HCEC 1CT (cell line): Measurements from ENCODE around the gene STK39.
A peak's percentile ranks its signal among the peaks of the same experiment; 100 is the strongest.

Experiments used
- DNase-seq: peaks from one replicate; pipeline ENCODE4 v3.0.0-alpha.2; 2017

Gene STK39

DNA sequence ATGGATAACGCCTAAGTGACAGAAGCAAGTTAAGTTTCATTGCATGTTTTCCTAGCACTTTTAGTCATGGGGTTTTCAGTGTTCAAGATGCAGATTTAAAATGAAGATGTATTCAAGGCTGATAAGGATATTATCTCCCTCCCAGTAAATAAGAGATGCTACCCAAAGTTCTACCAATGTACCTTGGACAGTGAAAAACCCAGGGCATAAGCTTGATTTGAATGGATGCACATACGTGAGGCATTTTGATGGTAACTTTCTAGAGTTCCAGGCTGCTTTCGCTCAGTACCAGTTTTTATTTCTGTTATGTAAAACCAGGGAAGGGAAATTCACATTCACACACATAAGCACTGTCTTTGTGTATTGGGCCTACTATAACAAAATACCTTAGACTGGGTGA is 90.3 kb downstream of the STK39 start:
- DNase-seq = no peak

DNA sequence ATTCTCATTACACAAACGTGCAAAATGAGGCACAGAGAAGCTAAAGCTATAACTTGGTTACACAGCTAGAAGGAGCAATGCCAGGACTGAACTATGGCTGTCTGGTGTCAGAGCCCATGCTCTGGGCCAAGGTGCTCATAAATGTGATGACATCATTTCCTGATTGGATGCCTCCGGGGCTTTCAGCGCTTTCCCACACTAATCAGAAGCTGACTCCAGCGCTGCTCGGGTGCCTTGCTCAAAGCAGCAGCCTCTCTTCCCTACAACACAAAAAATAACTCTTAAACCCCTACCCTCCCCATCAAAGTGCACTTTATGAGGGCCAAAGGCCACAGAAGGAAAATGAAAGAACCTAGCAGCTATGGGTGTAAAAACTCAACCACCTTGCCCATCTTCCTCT is 90.7 kb downstream of the STK39 start:
- DNase-seq = no peak

DNA sequence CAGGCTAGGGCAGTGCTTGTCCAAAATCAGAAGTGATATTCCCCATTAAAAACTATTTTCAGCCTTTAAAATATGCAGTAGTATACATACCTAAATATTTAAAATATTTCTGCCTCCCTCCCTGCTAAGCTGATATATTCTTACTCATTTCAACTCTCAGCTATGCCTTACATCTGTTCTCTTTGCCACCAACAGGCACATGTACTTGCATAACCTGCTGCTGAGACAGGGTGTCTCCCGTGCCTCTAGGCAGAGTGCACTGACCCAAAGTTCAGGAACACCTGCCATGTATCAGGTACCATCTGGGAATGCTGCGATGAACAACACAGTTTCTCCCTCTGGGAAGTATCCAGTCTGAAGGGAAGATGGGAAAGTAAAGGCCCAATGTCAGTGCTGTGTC is 91.7 kb downstream of the STK39 start:
- DNase-seq = peak; percentile 31

DNA sequence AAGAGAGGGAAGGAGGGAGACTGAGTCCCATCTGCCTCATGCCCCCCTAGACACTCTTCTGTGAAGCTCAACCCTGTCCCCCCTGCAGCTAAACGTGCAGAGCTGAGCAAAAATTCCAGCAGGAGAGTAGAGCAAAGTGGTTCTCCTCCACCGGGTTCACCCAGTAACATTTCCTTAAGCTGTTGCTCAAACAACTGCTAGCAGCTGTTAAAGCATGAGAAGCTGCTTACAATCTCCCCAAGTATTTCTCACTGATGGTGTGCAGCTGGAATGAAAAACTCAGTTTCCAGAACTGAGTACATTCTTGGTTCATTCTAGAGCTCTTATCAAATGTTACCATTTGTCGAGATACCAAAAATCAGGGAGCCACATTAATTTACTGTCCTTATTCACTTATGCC is 92.3 kb downstream of the STK39 start:
- DNase-seq = peak; percentile 38

DNA sequence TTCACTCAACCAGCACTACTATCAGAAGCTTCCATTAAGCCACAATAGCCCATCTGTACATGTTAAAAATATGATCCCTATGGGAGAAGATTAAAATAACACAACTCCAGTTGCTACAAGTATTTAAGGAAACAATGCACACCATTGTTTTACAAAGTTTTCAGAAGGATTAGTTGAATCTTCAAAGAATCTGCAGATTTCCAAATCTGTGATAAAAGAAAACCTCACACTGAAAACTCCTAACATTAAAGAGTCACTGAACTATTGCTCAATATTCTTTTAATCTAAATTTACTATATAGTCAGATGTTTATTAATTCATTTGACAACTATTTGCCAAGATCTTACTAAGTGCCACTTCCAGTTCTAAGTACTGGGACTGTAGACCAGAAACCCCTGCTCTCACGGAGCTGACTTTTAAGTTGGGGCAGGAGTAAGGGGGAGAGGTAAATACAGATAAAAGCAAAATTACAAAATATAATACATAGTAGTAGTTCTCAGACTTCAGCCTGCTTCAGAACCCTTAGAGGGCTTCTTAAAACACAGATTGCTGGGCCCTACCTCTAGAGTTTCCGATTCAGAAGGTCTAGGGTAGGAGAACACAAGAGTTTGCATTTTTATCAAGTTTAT is 94.4 kb downstream of the STK39 start:
- DNase-seq = no peak

DNA sequence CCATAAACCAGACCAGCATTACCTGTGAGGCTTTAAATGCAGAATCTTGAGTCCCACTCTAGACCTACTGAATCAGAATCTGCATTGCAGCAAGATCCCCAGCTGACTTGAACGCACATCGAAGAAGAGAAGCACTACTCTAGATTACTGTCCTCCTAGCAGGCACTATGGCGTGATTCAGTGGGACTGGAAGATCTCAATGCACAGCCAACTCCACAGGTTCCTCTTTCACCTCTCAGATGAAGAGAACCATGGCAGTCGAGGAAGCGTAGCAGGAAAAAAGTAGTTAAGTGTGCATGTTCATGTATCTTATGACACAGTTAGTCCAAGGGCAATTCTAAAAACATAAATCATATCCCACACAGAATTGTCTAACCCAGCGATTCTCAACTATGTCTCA is 97.4 kb downstream of the STK39 start:
- no peak for DNase-seq

DNA sequence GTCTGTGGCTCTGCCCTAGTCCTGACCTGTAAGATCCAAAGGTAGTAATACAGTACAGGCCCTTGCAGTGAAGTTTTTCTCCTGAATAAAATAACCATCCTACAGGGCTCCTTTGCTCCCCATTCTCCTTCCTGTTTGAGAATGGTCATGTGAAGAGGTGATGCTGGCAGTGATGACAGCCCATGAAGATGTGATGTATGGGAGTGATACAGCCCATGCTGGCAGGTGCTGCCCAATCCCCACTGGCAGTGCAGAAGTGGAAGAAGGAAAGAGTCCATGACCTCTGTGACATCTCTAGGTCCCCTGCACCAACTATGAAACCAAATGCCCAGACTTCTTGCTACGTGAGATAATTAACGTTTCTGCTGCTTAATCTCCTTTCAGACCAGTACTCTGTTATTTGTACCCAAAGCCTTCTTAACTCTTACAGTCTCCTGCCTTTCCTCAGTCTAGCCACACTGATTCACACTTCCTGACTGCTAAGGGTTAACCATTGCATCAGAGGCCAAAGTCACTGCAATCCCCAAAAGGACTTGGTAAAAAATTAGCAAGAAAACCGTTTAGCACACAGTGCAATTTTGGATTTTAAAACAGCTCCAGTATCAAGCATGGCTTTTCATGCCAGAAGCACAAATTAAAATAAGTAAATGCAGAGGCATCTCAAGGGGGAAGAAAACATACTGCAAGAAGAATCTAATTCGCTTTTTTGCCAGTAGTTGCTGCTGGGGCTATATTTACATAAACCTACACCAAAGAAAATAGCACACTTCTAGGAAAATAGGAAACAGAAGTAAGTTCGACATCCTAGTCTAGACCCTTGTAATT is 98.0 kb downstream of the STK39 start:
- no peak for DNase-seq

DNA sequence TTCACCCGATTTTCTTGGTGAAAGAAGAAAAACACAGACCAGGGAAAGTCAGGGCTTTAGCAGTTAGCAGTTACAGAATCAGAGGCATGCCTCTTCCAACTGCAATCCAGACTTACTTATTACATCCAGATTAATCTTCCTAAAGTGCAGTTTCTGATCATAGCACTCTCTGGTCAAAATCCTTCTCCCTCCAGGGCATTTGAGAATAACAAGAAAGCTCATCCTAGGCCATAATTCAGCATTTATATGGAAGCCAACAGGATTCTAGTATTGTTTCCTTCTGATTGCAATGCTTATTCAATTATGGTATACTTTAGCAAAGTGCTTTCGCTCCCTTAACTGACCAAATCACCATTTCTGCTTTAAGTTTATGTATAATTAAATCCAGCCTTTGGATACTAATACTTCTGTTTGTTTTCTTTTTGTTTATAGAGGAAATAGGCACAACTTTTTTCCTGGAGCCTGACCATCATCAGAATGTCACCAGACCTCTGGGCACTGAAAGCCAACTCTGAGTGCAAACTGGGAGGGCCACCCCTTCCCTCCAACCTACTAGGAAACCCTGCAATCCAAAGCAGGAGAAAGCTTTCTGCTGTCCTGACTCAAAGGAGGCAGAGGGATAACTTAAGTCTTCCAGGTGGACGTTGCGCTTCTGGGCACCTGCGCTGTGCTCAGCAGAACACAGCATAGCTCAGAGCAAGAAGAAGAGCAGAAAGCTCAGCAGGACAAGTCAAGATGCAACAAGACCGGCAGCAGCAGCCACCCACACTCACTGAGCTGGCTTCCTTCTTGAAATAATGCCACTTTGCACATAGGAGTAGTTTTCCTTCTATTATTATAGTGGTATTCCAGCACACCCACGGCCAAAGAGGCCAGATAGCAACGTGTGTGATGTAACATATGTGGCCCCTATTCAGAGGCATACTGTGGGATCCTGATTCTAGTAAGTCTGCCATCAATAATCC is 99.3 kb downstream of the STK39 start:
- DNase-seq = no peak

DNA sequence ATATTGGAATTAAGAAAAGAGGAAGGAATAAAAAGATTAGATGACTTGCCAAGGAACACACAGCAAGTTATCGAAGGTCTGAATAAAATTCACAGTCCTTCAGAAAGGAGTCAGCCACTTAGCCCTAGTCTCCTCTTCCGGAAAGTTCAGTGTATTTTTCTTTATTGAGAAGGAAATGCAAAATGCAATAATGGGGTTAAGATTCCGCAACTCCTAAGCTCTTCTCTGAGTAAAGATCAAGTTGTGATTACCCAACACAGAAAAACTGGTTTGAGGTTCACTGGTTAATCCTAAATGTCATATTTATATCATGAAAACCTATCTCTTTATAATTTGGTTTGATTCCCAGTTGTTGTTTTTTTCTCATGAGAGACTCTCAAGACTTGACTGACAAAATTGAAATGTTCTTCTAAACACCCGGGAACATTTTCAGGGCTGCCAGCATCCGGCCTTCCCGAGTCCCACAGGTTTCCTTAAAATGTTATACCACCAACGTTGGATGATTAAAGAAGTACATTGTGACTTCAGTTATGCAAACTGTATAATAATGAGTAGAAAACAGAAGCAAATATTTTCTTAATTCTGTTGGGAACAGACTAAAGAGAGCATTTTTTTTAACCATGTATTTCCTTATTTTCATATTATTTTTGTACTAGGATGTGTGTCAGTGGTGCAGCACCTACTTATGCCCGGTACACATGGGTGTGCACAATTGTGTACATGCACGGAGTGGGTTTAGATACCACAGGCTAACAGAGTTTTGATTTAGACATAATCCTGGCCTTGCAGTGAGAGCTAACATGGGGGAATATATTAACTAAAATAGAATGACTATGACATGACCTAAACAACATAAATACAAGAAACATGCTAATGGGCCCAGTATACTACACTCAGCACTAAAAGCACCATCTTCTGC is 100.2 kb downstream of the STK39 start:
- peak; percentile 22 for DNase-seq

DNA sequence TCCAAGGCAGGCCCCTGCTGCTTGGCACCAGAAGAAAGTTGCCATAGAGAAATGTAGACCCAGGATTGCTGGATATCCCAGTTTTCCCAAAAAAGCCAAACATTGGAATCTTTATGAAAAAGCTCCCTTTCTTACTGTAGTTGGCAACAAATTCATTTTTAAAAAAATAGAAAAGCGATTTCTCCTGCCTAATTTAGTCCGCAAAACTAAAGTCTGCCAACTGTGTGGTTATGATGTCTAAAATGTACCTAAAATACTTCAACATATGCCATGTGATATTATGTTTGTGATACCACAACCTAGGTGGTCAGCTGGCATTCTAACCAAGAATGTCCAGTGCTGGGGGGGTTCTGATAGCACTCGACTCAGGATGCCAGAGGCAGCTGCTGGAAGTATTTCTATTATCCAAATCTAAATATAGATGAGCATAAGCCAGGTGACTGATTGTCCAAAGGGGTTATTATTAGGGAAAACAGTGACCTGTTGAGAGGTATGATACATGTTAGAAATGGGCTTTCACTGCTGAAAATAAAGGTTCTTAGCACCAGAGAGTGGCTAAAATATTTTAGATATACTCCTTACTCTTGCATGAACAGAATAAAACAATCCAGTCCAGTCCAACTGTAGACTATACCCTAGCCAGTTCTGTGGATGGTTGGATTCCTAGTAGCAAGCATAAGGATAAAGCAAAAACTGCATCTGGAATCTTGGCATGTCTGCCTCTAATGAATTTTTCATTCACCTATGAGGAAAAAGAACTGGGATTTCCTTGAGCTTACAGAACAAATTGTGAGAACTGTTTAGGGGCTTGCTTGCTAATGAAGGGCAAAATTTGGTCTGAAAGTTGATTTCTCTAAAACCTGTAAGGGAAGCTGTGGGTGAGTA is 101.7 kb downstream of the STK39 start:
- no peak for DNase-seq

DNA sequence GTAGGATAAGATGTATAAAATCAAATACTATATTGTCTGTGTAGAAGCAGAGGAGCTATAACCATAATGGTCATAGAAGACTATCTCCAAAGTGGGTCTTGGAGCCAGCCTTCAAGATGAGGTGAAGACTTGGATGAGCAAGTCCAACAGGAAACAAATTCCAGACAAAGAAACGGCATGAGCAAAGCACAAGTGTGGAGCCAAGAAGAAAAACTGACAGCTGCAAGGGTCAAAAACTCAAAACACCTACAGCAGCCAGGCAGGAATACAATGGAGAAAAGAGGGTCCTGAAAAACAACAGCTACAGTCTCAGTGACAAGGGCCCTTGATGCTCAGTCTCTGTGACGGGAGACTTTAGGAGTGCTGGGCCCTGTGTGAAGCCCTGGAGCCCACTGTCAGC is 102.4 kb downstream of the STK39 start:
- no peak for DNase-seq

DNA sequence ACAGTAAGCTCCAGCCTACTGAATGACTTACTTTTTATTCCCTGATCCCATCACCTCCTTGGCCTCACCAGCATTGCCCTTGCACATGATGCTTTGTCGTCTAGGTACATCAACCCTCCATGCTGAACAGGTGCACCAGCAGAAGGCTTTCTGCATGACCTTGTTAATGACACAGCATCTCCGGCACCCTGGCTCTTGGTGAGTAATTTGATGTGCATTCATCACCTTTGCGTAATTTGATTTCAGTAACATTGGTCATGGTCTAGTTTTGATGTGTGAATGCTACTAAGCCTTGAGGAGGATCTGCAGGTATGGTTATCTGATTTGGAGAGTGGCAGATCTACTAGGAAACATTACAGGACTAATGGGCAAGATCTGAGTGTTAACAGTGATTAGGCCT is 103.6 kb downstream of the STK39 start:
- DNase-seq = no peak

DNA sequence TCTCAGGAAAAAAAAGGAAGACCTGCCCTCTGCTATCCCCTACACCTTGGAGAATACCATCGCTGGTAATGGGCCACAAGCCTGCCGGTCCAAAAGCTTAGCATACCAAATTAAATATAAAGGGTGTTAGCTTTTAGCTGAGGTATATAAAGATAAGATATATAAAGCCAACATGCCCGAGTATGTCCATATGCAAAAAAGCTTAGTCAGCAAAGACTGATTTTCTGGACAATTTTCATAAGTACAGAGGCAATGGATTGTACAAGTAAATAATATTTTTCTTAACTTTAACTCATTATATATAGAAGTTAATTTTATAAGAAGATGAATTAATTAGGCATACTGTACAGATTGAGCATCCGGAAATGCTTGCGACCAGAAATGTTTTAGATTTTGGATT is 106.5 kb downstream of the STK39 start:
- DNase-seq = no peak

DNA sequence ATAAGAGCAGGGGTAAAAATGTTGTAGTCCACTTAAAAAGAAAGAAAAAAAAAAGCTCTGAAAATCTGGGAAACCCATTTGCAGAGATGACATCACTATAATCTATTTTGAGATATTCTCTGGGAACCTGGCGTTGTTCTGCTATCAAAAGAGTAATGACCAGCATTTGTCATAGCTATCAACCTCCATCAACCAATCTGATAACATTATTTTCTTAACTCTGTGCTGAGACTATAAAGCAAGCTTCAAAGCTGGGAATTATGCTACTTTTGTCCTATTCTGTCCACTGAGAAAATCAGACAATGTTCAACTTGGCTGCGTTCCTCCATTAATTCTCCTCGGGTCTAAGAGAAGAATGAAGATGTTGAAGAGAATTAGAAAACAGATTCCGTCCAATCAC is 107.5 kb downstream of the STK39 start:
- DNase-seq = no peak

DNA sequence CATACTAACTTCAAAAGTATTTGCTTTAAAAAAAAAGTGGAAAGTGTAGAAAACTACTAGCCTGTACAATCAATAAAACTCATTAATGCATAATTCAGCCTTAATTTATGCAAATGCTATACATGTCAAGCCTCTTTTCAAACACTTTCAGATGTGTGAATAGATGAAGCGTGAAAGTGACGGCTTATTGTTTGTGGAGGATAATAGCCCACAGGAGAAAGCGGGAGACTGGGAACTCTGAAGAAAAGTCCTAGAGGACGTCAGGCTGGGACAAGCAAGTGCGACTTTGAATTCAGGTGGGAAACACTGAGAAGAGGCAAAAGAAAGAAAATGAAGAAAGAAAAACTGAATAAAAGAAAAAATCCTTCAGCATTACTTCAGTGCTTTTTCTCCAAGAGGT is 108.5 kb downstream of the STK39 start:
- no peak for DNase-seq

DNA sequence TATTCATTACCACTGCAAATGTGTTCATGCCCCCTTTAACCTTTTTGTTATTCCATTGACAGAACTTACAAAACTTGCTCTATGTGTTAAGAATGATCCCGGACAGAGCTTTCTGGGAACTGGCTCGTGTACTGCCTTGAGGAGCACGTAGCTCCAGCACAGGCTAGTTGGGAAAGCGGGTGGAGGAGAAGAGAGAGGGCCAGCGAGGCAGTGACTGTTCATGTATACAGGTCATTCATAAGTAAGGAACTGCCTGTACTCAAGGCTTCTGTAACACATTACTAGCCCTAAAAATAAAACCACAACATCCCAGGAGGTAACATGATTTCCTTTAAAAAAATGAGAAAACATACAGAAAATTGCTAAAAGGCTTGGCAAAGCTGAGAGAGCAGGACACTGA is 109.0 kb downstream of the STK39 start:
- no peak for DNase-seq

DNA sequence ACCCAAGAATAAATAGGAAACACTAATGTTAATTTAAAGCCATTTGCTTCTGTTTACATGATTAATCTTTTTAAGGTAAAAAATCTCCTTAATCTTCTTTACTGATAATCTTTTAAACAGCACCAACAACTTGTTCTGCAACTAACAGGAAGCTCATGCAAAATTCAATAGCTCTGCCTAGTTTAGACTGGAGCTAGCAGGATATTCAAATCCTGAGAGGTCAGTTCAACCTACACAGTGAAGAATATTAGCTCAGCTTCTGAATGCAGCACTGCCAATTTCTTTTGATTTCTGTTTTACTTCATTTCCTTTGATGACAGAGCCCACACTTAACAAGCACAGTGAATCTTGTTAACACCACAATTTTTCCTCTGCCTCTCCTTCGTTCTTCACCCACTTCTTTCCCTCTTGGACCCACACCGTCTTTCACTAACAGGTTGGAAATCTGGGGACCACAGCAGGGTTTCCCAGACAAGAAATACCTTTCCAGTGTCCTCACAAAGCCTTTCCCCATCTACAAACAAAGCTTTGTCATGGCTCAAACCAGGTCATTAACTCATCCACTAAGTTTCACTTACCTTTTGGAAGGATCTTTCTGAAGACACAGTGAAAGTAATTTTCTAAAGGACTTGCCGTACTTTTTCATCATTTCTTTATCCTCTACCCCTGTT is 109.8 kb downstream of the STK39 start:
- no peak for DNase-seq

DNA sequence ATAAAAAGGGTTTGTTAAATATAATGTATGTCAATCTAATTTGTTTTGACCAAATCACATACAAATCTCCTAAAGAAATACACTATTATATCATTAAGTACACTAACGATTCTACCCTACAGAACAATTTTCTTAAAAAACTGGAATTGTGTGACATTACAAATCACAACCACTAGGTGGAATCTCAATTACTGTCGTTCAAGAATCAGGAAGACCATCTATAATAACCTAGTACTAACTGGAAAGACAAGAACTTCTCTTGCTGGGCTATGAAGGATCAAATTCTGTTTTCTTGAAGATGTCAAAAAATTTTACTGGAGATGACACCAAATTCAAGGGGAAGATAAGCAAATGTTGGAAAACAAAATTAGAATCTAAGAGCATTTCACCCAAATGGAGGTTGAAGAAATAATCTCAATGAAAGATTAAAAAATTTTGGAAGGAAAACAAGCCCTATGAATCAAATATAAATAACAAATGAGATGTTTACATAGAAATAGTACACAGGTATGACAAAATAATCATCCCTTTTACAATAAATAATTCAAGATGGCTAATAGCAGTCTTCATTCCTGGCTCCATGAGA is 110.9 kb downstream of the STK39 start:
- DNase-seq = peak; percentile 59

DNA sequence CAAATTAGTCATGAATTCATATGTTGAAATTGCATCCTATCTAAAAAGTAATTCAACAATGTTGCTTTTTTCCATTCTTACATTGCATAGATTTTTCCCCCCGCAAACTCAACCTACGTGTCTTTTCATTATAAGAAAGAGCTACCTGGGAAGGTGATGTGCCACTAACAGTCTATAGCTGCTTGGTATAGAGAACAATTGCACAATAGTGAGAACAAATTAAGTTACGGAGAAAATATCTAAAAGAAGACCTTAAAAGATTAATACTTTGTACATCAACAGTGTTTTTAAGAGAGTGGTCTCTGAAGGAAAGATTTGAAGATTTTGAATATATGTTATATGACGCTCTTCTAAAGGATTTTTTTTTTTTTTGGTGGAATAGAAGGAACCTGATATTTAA is 111.8 kb downstream of the STK39 start:
- peak; percentile 22 for DNase-seq

DNA sequence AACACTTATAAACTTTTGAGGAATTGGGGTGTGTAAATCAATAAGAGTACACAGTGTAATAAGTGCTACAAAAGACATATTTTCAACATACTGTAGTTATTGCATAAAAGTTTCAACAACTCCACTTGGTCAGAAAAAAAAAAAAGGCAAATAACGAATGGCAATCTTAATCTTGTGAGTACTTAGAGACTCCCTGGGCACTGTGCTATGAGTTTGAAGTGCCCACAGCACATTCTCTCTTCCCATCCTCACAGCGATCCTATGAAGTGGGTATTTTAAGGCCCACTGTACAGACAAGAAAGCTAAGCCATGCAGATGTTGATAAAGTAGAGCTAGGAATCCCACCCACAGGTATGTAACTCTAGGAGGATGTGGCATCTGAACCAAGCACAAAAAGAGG is 112.3 kb downstream of the STK39 start:
- DNase-seq = no peak
